OCI-M1 (cell line): Measurements from ENCODE around the gene KDM2A.

Source experiments
- DNase-seq: peaks from one replicate; lab custom pipeline; 2025; lab: John Stamatoyannopoulos, UW

The KDM2A gene

GRCh38 chr11:67273260-67273990 is 154.4 kb downstream of the KDM2A start:
- DNase-seq, result no peak

GRCh38 chr11:67274768-67275605 is 155.9 kb downstream of the KDM2A start:
- DNase-seq, result no peak

- DNase-seq, result no peak
Measured at GRCh38 chr11:67275606-67276409, 156.7 kb downstream of the KDM2A start.

GRCh38 chr11:67276781-67277230 is 157.7 kb downstream of the KDM2A start:
- DNase-seq, result peak; percentile 90

GRCh38 chr11:67277231-67277961 is 158.3 kb downstream of the KDM2A start:
- peak; percentile 98 for DNase-seq

GRCh38 chr11:67278135-67278938 is 159.3 kb downstream of the KDM2A start:
- no peak for DNase-seq

GRCh38 chr11:67278939-67279588 is 160.0 kb downstream of the KDM2A start:
- DNase-seq, result no peak

- no peak for DNase-seq
Measured at GRCh38 chr11:67279589-67280340, 160.7 kb downstream of the KDM2A start.

GRCh38 chr11:67280341-67280787 is 161.3 kb downstream of the KDM2A start:
- DNase-seq, result no peak

GRCh38 chr11:67280788-67281551 is 161.9 kb downstream of the KDM2A start:
- DNase-seq, result no peak

- DNase-seq, result no peak
Measured at GRCh38 chr11:67281552-67282150, 162.6 kb downstream of the KDM2A start.

- DNase-seq, result no peak
Measured at GRCh38 chr11:67282155-67282875, 163.3 kb downstream of the KDM2A start.

- no peak for DNase-seq
Measured at GRCh38 chr11:67282876-67283371, 163.9 kb downstream of the KDM2A start.

GRCh38 chr11:67283481-67283963 is 164.5 kb downstream of the KDM2A start:
- no peak for DNase-seq

GRCh38 chr11:67284811-67285540 is 165.9 kb downstream of the KDM2A start:
- DNase-seq, result no peak
